ENCODE measurements around the gene LTA. TPM values are rescaled to one million over a fixed set of nuclear protein-coding genes. Genes with fewer than 3 reads are reported as not detected.
A peak's percentile ranks its signal among the peaks of the same experiment; 100 is the strongest.

LTA gene
- total and polyA plus RNA-seq, 2 donors (not counting 1 experiment from before 2014, with no cell fraction given), result 8.6 to 8.8 TPM

GRCh38 chr6:31540640-31541039 is 31.4 kb upstream of the LTA start:
- H4K20me1 ChIP-seq (ENCODE audit: control insufficient read depth, insufficient read depth, low read length, poor library complexity, severe bottlenecking), result peaks cover 47% of the 10 kb centered on the region
- H3K9me3 ChIP-seq (ENCODE audit: control extremely low read depth in 1 of 3, control insufficient read depth in 2 of 3, insufficient read depth in 1 of 3, low read length in 2 of 3), result no peaks in the 10 kb centered on the region
- Mint-ChIP-seq H3K4me3 (peak overlapping the region; percentile 99), H3K9me3 (ENCODE audit: insufficient read depth) (no peaks in the 10 kb centered on the region), H3K27ac (peak overlapping the region; percentile 93), H3K27me3 (no peaks in the 10 kb centered on the region), H3K4me1 (peaks cover 47% of the 10 kb centered on the region)
- H2AFZ ChIP-seq (ENCODE audit: insufficient read depth, low read depth, low read length, poor library complexity, severe bottlenecking), result peak overlapping the region; percentile 79
- H3K27ac ChIP-seq (ENCODE audit: low read length in 2 of 2), result peak overlapping the region; percentile 97 to 99
- peaks cover 3 to 50% of the 10 kb centered on the region in 2 experiments for H3K36me3 ChIP-seq (replicated peaks in 1 of 2; ENCODE audit: control extremely low read depth in 1 of 2, control insufficient read depth in 1 of 2, extremely low read depth in 1 of 2, insufficient read depth in 2 of 2, low read length in 1 of 2)
- H3K9ac ChIP-seq (ENCODE audit: low read length), result peak overlapping the region; percentile 93
- H3K79me2 ChIP-seq (ENCODE audit: control insufficient read depth, insufficient read depth, low read length), result peaks cover 49% of the 10 kb centered on the region
- ChIA-PET POLR2A (interaction anchor here (0.5 to 2.8 kb wide), 7 partner anchors 36 to 322 kb away, joined by 3 to 34 read pairs (median 4); partner anchors contain the start of genes LTB and NCR3), CTCF (interaction anchor here (0.9 to 3.5 kb wide), 8 partner anchors 12 to 98 kb away, joined by 3 to 33 read pairs (median 6); partner anchors contain the start of genes MCCD1 and TNF)
- no CpG with 5 or more reads among the region's 4 CpGs for WGBS (ENCODE audit: insufficient coverage)
- peak overlapping the region; percentile 79 to 100 (median 97) for H3K4me3 ChIP-seq (ENCODE audit: control extremely low read depth in 1 of 5, extremely low read depth in 1 of 5, insufficient read depth in 1 of 5, low read depth in 2 of 5, low read length in 4 of 5)
- no peak for TF ChIP-seq CTCF (IDR thresholded peaks at IDR 0.05)
- no peak for TF ChIP-seq EZH2 (IDR thresholded peaks at IDR 0.05; ENCODE audit: borderline replicate concordance, insufficient read depth, low read depth, low read length, poor library complexity, severe bottlenecking)
- H3K27me3 ChIP-seq (replicated peaks in 1 of 4; ENCODE audit: control extremely low read depth in 1 of 4, control insufficient read depth in 3 of 4, insufficient read depth in 4 of 4, low read length in 3 of 4), result no peaks in the 10 kb centered on the region
- H3K4me2 ChIP-seq (replicated peaks; ENCODE audit: low read depth, low read length, poor library complexity, severe bottlenecking), result peak overlapping the region; percentile 79
- H3K4me1 ChIP-seq (ENCODE audit: control insufficient read depth in 2 of 2, insufficient read depth in 2 of 2, low read length in 2 of 2), result peaks cover 30 to 36% of the 10 kb centered on the region in 2 donors
- no peak for ATAC-seq (ENCODE audit: low read depth)
- intact Hi-C loops (cut with micrococcal nuclease), result loop anchor here (1.0 to 5.0 kb wide), 6 partner anchors 42 to 419 kb away; partner anchors contain the start of genes CLIC1, MICB, PRRC2A and SKIC2
- DNase-seq, result no peak

GRCh38 chr6:31541059-31541657 is 30.9 kb upstream of the LTA start:
- H2AFZ ChIP-seq (ENCODE audit: insufficient read depth, low read depth, low read length, poor library complexity, severe bottlenecking), result peak overlapping the region; percentile 79
- Mint-ChIP-seq H3K27me3 (no peaks in the 10 kb centered on the region), H3K9me3 (ENCODE audit: insufficient read depth) (no peaks in the 10 kb centered on the region), H3K4me3 (peak overlapping the region; percentile 99), H3K4me1 (peaks cover 45% of the 10 kb centered on the region), H3K27ac (peak overlapping the region; percentile 93)
- peak overlapping the region; percentile 79 for H3K4me2 ChIP-seq (replicated peaks; ENCODE audit: low read depth, low read length, poor library complexity, severe bottlenecking)
- no peaks in the 10 kb centered on the region for H3K27me3 ChIP-seq (replicated peaks in 1 of 4; ENCODE audit: control extremely low read depth in 1 of 4, control insufficient read depth in 3 of 4, insufficient read depth in 4 of 4, low read length in 3 of 4)
- peaks cover 42% of the 10 kb centered on the region for H4K20me1 ChIP-seq (ENCODE audit: control insufficient read depth, insufficient read depth, low read length, poor library complexity, severe bottlenecking)
- H3K36me3 ChIP-seq (replicated peaks in 1 of 2; ENCODE audit: control extremely low read depth in 1 of 2, control insufficient read depth in 1 of 2, extremely low read depth in 1 of 2, insufficient read depth in 2 of 2, low read length in 1 of 2), result peaks cover under 1 to 44% of the 10 kb centered on the region in 2 experiments
- peak overlapping the region; percentile 79 to 100 (median 97) for H3K4me3 ChIP-seq (ENCODE audit: control extremely low read depth in 1 of 5, extremely low read depth in 1 of 5, insufficient read depth in 1 of 5, low read depth in 2 of 5, low read length in 4 of 5)
- peaks cover 47% of the 10 kb centered on the region for H3K79me2 ChIP-seq (ENCODE audit: control insufficient read depth, insufficient read depth, low read length)
- H3K9ac ChIP-seq (ENCODE audit: low read length), result peak overlapping the region; percentile 93
- POLR2A ChIA-PET, result interaction anchor here (0.6 to 2.8 kb wide), 21 partner anchors 10 to 1994 kb away, joined by 3 to 34 read pairs (median 4); partner anchors contain the start of genes BAG6, DXO, GPANK1 and LTB
- no peak for DNase-seq
- peak; percentile 15 for ATAC-seq (ENCODE audit: low read depth)
- TF ChIP-seq CTCF (IDR thresholded peaks at IDR 0.05), result no peak
- TF ChIP-seq EZH2 (IDR thresholded peaks at IDR 0.05; ENCODE audit: borderline replicate concordance, insufficient read depth, low read depth, low read length, poor library complexity, severe bottlenecking), result no peak
- peaks cover 30 to 36% of the 10 kb centered on the region in 2 donors for H3K4me1 ChIP-seq (ENCODE audit: control insufficient read depth in 2 of 2, insufficient read depth in 2 of 2, low read length in 2 of 2)
- peak overlapping the region; percentile 97 to 99 for H3K27ac ChIP-seq (ENCODE audit: low read length in 2 of 2)
- intact Hi-C loops (cut with micrococcal nuclease), result loop anchor here (1.0 to 5.0 kb wide), 6 partner anchors 43 to 418 kb away; partner anchors contain the start of genes CLIC1, MICB, PRRC2A and SKIC2
- H3K9me3 ChIP-seq (ENCODE audit: control extremely low read depth in 1 of 3, control insufficient read depth in 2 of 3, insufficient read depth in 1 of 3, low read length in 2 of 3), result no peaks in the 10 kb centered on the region
- under 1% methylated on average over 12 of the region's 21 CpGs for WGBS (ENCODE audit: insufficient coverage)
- CTCF ChIA-PET, result interaction anchor here (0.6 to 3.5 kb wide), 19 partner anchors 9 to 289 kb away, joined by 3 to 33 read pairs (median 5); partner anchors contain the start of genes LST1, LTB, MCCD1 and MICB

All from B cell (primary cell).